ENCODE results near the gene LNP1.

LNP1 gene

DNA sequence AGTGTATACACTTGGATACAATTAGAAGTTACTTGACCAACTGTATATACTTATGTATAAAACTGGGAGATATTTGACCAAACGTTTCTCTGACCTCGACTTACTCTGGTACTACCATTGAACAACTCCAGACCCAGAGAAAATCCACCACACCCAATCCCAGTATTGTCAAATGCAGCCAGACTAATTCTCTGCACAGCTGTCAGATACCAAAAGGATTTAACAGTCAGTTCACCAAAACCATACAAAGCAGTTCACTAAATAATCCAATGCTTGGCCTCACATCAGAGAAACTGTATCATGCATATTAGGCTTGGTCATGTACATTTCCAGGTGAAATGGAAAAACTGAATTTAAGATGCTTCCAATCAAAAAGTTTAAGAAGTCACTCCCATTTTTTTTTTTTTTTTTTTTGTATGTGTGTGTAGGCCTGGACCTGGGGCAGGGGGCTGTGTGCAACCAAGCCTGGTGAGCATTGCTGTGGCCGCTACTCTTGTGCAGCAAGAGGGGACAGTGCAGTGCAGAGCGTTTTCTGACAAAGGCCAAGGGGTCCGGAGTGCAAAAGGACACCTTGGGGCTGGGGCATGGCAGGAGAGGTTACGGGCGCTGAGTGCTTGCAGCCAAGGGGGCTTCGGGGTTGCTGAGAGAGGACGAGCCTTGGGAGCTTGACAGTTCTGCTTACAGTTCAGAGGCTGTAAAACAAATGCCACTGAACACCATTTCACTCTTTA, 1.8 kb upstream of the LNP1 start:
- no peak for DNase-seq (ENCODE audit: low spot score)

GRCh38 chr3:100400419-100400779, 940 bp upstream of the LNP1 start:
- DNase-seq (ENCODE audit: low spot score): no peak

DNA sequence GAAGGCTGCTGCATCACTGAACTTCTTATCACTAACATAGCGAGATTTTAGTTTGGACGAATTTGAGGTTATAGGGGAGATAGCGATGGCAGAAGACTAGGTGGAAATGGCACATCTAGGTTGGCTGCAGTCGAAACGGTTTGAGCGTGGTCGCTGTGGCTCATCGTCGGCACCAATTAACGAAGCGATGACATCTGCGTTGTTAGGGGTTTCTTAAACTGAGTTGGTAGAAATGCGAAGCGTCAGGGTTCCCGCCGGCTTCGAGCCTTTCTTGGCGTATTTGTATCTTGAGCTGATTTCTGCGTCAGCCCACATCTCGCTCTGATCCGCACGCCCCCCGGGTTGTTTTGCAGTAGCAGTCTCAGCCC, 319 bp downstream of the LNP1 start:
- DNase-seq (ENCODE audit: low spot score): no peak

GRCh38 chr3:100402256-100402655, 917 bp downstream of the LNP1 start:
- DNase-seq (ENCODE audit: low spot score): peak; percentile 50

- no peak for DNase-seq (ENCODE audit: low spot score)
Observed at GRCh38 chr3:100402891-100403290, 1.6 kb downstream of the LNP1 start.

GRCh38 chr3:100403362-100404249, 2.3 kb downstream of the LNP1 start:
- no peak for DNase-seq (ENCODE audit: low spot score)

DNA sequence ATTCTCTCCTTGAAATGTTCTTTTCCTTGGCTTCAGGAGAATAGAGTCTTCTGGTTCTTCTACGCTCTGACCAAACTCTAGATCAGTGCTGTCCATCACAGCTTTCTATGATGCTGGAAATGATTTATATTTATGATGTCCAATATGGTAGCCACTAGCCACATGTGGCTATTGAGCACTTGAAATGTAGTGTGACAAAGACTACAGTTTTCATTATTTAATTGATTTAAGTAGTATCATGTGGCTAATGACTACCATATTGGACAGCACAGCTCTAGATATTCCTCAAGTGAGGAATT, 2.9 kb downstream of the LNP1 start:
- DNase-seq (ENCODE audit: low spot score): no peak

DNA sequence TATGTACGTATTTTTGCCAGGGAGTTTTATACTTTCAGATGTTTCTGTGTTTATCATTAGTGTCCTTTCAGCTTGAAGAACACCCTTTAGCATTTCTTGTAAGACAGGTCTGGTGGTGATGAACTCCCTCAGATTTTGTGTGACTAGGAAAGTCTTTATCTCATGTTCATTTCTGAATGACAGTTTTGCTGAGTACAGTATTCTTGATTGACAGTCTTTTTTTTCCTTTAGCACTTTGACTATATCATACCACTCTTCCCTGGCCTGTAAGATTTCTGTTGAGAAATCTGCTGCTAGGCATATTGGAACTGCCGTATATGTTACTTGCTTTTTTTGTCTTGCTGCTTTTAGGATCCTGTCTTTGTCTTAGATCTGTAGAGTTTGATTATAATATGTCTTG, 5.8 kb downstream of the LNP1 start:
- no peak for DNase-seq (ENCODE audit: low spot score)

- no peak for DNase-seq (ENCODE audit: low spot score)
Observed at GRCh38 chr3:100407977-100408532, 6.7 kb downstream of the LNP1 start.

GRCh38 chr3:100411091-100411982, 10.0 kb downstream of the LNP1 start:
- no peak for DNase-seq (ENCODE audit: low spot score)

DNA sequence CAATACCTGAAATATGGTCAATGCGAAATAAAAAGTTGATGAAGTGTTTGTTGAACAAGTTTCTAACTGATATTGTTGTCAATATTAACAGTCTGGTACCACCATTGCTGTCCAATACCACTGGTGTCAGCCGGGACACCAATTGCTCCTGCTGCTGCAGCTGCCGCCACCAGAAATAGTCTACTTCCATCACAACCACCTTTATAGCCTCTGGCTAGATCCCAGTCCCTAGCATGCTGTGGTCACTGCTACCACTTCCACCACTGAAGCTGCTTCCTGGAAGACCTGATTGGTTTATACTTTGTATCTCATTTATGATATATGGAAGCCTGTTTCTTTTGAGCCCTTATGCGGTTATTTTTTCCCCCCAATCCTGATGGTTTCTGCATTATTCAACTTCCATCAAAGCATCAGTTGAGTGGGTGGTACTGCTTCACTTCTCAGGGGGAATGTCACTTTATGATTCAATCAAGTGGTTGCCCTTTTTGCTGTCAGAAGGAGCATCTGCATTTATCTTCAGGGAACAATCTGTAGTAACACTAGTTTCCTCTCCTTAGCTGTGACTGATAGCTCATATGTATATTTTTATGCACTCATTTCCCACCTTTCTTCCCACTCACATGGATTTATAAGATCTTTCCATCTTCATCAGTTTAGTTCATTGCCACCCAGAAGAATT, 11.7 kb downstream of the LNP1 start:
- DNase-seq (ENCODE audit: low spot score): no peak

DNA sequence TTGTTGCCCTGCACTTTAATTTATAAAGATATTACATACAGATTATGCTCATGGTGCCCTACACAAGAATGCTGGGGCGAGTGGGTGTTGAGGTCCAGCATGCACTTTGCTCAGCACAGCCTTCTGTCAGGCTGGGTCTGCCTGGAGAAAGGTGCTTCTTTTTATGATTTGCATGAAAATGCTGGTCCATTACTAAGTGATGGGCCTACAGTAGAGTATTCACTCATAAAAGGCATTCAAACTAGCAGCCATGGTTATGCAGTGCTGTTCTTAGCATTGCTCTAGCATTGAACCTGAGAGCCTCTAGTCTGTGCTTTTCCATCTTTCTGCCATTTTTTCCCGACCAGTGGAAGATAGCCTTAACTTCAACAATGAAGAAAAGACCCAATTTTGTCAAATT, 12.3 kb downstream of the LNP1 start:
- DNase-seq (ENCODE audit: low spot score): no peak

GRCh38 chr3:100416176-100416575, 14.8 kb downstream of the LNP1 start:
- DNase-seq (ENCODE audit: low spot score): no peak

GRCh38 chr3:100416863-100417262, 15.5 kb downstream of the LNP1 start:
- no peak for DNase-seq (ENCODE audit: low spot score)

DNA sequence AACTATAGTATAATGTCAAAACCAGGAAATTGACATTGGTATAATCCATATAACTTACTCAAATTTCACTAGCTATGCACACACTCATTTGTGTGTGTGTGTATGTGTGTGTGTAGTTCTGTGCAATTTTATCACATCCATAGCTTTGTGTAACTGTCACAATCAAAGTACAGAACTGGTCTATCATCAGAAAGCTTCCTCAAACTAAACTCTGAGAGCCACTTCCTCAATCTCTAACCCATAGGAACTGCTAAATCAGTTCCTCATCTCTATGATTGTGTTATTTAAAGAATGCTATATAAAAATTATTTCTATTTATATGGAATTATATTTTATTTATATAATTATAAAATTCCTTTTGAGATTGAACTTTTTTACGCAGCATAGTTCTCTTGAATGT, 18.1 kb downstream of the LNP1 start:
- no peak for DNase-seq (ENCODE audit: low spot score)

DNA sequence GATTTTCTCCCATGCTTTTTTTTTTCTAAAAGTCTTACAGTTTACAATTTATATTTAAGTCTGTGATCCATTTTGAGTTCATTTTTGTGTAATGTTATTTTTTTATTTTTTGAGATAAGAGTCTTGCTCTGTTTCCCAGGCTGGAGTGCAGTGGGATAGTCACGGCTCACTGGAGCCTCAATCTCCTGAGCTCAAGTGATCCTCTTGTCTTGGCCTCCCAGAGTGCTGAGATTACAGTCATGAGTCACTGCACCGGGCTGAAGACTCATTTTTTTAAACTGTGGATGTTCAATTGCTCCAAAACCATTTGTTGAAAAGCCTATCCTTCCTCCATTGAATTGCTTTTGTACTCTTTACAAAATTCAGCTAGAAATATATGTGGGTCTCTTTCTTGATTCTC, 19.5 kb downstream of the LNP1 start:
- DNase-seq (ENCODE audit: low spot score): no peak

- no peak for DNase-seq (ENCODE audit: low spot score)
Observed at GRCh38 chr3:100423611-100424010, 22.3 kb downstream of the LNP1 start.

- no peak for DNase-seq (ENCODE audit: low spot score)
Observed at GRCh38 chr3:100424261-100424660, 22.9 kb downstream of the LNP1 start.

- DNase-seq (ENCODE audit: low spot score): no peak
Observed at GRCh38 chr3:100425316-100425715, 24.0 kb downstream of the LNP1 start.

DNA sequence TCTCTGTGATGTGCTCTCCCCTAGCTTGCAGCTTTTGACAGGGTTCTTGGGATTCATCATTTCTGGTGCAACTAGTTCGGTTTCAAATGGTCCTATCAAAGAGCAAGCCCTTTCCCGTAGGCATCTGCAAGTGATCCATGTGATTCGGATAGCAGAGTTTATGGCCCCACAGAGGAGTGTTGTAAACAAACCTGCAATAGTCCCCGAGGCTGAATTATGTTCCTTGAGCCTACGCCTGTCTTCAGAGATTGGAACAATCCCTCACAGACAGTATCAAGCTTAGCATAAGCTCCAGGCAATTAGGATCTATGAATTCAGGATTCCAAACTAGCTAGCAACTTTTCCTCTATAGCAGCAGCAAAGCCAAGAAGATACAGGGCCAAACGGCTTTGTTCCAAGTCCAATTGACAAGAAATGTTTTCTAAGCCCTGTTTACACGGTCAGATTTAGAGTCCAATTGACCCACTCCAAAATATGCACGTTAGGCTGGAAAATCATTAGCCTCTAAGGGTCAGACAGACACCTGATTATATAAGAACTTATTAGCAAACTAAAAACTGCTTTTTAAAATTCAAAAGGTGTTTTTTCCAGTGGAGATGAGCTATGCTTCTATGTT, 24.8 kb downstream of the LNP1 start:
- no peak for DNase-seq (ENCODE audit: low spot score)

GRCh38 chr3:100427699-100428098, 26.4 kb downstream of the LNP1 start:
- no peak for DNase-seq (ENCODE audit: low spot score)
